Activated T-cell treated with anti-CD3 and anti-CD28 coated beads, Interleukin-2, amount 50 U/mL, for 1 hour (primary cell): ENCODE results near the gene POGZ.
A peak's percentile ranks its signal among the peaks of the same experiment; 100 is the strongest.
"Not testable (repeated sequence)": the region's sequence is repeated elsewhere in the genome, so short reads cannot be mapped to it uniquely, and the experiment has no call there.

ENCODE experiments used
- DNase-seq: peaks from one replicate; pipeline ENCODE4 v3.0.0-alpha.2; 2020

The POGZ gene

DNA sequence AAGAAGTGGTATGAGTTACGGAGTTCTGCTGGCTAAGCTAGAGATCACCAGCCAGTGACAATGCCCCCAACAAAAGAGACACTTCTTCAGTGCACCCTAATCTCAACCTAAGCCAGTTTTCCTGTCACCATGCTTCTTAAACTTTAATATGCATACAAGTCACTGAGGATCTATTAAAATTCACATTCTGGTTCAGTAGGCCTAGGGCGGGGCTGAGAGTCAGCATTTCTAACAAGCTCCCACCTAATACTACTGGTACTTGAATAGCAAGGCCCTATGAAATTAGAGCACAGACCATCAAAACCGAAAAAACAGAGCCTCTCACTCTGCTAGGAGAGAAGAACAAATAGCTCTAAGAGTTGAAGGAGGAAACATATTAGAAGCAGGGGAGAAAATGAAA lies 52.0 kb downstream of the POGZ start:
- no peak for DNase-seq

GRCh38 chr1:151406176-151406575 lies 53.1 kb downstream of the POGZ start:
- DNase-seq = no peak

- DNase-seq = no peak
Measured at GRCh38 chr1:151405187-151405951, 53.9 kb downstream of the POGZ start.

GRCh38 chr1:151403612-151404011 lies 55.7 kb downstream of the POGZ start:
- DNase-seq = no peak

- DNase-seq = no peak
Measured at GRCh38 chr1:151402764-151403163, 56.5 kb downstream of the POGZ start.

- DNase-seq = no peak
Measured at GRCh38 chr1:151401860-151402259, 57.4 kb downstream of the POGZ start.

DNA sequence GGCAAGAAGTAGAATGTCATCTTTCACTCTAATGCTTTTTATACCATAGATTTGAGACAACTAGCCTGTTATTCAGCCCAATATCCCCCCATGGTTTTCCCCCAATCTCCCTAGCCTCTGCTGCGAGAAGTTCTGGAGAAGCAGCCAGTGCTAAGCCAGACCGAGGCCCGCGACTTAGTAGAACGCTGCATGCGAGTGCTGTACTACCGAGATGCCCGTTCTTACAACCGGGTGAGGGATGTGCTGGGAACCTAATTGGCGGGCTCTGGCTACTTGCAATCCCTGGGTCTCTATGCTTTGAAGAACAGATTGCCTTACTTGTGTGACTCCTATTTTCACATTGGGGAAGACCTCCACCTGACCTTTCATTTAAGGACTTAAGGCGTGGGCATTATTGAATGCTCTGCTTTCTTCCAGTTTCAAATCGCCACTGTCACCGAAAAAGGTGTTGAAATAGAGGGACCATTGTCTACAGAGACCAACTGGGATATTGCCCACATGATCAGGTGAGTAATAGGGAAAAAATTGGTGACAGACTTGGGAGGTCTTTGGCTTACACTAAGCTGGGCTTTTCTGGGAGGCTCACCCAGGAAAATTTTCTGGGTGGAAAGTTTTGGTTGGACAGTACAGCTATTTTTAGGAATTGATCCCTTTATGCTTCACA lies 58.0 kb downstream of the POGZ start:
- DNase-seq = no peak

DNA sequence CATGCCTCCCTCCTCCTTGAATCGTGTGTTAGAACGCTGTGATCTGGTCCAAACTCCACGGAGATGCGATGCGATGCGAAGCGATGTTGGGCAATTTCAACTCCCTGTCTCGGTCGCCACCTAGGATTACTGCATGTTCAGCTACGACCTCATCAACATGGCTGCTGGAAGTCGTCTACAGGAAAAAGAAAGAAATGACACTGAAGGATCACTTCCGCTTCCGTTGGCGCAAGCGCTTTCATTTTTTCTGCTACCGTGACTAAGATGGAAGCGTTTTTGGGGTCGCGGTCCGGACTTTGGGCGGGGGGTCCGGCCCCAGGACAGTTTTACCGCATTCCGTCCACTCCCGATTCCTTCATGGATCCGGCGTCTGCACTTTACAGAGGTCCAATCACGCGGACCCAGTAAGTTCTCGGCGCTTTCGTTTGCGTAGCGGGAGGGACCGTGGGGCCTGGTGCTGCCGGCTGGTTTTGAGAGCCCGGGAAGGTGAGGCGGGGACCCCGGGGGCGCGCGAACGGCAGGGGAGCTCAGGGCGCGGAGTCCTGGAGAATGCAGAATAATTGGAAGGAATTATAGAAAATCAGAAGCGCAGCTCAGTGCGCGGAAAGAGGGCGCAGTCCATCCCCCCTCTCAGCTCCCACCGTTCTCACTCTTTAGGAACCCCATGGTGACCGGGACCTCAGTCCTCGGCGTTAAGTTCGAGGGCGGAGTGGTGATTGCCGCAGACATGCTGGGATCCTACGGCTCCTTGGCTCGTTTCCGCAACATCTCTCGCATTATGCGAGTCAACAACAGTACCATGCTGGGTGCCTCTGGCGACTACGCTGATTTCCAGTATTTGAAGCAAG lies 59.7 kb downstream of the POGZ start, which contains the start of gene PSMB4:
PSMB4 (plus strand) TSS at position 250 of the 848 bp plus-strand sequence; CDS start at position 265, 15 bp downstream.
- DNase-seq = peak; percentile 74

DNA sequence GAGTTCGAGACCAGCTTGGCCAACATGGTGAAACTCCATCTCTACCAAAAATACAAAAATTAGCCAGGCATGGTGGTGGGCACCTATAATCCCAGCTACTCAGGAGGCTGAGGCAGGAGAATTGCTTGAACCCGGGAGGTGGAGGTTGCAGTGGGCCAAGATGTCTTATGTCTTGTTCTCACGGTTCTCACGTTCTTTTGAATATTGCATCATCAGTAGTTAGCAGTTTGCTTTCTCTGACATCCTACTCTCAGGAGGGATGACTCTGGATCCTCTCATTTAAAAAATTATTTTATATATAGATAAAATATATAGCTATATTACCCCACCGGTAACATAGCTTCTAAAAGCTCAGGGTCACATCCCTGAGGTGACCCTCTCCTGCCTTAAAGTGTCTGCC lies 63.0 kb downstream of the POGZ start:
- not testable (repeated sequence) for DNase-seq

- no peak for DNase-seq
Measured at GRCh38 chr1:151393583-151393982, 65.7 kb downstream of the POGZ start.

GRCh38 chr1:151391079-151391563 lies 68.2 kb downstream of the POGZ start:
- no peak for DNase-seq

- not testable (repeated sequence) for DNase-seq
Measured at GRCh38 chr1:151390221-151391078, 68.8 kb downstream of the POGZ start.

GRCh38 chr1:151386002-151386401 lies 73.3 kb downstream of the POGZ start:
- DNase-seq = no peak

DNA sequence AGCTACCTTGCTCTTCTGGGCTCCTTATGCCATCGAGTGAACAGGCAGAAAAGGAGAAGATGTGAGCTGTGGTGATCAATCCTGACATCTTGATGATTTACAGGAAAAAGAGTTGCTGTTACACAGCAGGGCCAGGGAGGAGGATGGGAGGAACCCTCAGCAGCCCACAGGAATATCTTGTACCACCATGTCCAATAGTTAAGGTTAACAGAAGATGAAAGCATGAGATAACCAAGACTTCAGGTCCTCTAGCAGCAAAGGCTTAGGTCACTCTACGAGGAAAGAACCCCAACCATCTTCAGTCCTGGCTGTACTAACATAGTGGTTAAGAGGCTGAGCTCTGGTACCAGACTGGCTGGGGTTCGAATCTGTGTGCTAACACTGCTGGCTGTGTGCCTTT lies 74.7 kb downstream of the POGZ start:
- DNase-seq = no peak

DNA sequence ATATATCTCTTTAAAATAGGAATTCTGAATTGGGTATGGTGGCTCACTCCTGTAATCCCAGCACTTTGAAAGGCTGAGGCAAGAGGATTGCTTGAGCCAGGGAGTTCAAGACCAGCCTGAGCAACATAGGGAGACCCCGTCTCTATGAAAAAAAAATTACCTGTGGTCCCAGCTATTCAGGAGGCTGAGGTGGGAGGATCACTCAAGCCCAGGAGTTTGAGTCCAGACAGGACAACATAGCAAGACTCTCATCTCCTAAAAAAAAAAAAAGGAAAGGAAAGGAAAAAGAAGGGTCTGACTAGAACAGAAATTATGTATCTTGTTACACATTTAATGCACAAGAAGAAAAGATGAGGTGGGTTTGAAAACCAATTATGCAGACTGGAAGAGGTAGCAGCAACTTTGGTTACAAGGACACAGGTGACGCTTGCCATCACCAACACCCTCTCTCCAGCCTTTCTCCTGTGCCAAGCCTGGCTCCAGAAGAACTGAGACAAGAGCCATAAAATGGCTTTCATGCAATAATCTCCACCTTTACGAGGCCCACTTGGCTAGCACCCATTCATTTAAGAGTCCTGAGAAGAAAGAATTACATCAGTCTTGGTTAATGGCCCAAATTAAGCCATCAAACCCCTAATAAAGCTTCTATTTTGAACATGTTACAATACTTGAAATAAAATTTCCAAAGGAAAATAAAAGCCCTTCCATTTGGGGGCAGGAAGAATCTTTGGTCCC lies 82.0 kb downstream of the POGZ start:
- DNase-seq = no peak

DNA sequence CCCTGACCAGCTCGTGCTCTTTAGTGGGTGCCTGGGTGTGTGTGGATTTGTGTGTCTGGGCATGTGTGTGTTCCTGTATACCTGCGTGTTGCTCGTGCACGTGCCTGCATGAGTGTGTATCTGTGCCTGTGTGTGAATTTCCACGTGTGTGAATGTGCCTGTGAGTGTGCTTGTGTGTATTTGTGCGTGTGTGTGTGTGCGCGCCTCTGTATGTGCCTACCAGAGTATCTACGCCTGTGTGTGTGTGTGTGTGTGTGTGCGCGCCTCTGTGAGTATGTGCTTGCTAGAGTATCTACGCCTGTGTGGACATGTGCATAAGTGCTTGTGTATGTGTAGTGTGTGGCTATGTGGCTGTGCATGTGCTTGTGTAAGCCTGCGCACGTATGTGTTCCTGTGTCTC lies 86.1 kb downstream of the POGZ start:
- DNase-seq = no peak

GRCh38 chr1:151372058-151372934 lies 87.0 kb downstream of the POGZ start, which contains the start of gene SELENBP1:
TSS of gene SELENBP1 (minus strand) at chr1:151372705. CDS start at chr1:151372641, 64 bp downstream.
- no peak for DNase-seq

- DNase-seq = no peak
Measured at GRCh38 chr1:151371370-151372057, 87.8 kb downstream of the POGZ start.

- DNase-seq = no peak
Measured at GRCh38 chr1:151370211-151370911, 88.9 kb downstream of the POGZ start.
